ENCODE results near the gene HIVEP3.

Gene HIVEP3

DNA sequence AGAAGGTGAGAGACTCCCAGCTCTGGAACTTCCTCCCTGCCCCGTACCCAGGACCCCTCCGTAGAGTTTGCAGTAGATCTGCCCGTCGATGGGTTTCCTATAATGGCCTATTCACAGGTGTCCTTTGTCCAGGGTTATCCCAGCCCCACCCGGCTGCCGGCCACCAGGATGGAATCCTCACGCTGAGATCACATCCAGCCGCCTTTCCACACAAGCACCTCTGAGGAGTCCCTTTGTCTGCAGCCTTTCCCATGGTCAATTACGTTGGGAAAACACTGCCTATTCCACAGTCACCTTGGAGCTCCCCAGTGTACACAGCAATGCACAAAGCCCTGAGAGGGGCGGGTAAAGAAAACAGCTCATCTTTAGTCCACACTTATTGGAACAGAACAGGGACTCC lies 244.2 kb downstream of the HIVEP3 start:
- H3K27me3 ChIP-seq (ENCODE audit: control insufficient read depth, insufficient read depth, low read length): no peaks in the 10 kb centered on the region
- no peaks in the 10 kb centered on the region for H3K36me3 ChIP-seq (ENCODE audit: control insufficient read depth, insufficient read depth, low read length)
- no peak overlapping the region for H3K27ac ChIP-seq (ENCODE audit: low read depth, low read length)
- no peak overlapping the region for H3K9ac ChIP-seq (ENCODE audit: low read length)
- no peaks in the 10 kb centered on the region for H3K4me1 ChIP-seq (ENCODE audit: control insufficient read depth, insufficient read depth, low read length)
- H3K4me3 ChIP-seq (ENCODE audit: low read length): no peak overlapping the region

DNA sequence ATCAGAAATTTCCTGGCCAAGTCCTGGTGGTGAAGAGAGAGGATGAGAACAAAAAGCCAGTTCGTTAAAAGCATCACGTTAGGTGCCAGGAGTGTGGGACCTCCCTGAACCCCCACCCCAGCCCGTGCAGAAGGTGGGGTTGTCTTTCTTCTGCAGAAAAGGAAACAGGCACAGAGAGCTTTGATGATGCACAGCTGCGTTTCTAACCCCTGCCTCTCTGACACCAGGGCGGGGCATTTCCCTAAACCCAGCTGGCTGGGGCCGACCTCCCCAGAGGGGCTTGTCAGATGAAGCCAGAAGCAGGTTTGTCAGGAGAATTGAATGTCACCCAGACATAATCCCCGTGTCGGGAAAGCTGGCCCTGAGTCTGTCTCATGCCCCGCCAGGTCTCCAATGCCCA lies 244.9 kb downstream of the HIVEP3 start:
- Histone ChIP-seq H3K36me3 (ENCODE audit: control insufficient read depth, insufficient read depth, low read length) (no peaks in the 10 kb centered on the region), H3K9ac (ENCODE audit: low read length) (no peak overlapping the region), H3K4me1 (ENCODE audit: control insufficient read depth, insufficient read depth, low read length) (no peaks in the 10 kb centered on the region), H3K27ac (ENCODE audit: low read depth, low read length) (no peak overlapping the region), H3K4me3 (ENCODE audit: low read length) (no peak overlapping the region), H3K27me3 (ENCODE audit: control insufficient read depth, insufficient read depth, low read length) (no peaks in the 10 kb centered on the region)

DNA sequence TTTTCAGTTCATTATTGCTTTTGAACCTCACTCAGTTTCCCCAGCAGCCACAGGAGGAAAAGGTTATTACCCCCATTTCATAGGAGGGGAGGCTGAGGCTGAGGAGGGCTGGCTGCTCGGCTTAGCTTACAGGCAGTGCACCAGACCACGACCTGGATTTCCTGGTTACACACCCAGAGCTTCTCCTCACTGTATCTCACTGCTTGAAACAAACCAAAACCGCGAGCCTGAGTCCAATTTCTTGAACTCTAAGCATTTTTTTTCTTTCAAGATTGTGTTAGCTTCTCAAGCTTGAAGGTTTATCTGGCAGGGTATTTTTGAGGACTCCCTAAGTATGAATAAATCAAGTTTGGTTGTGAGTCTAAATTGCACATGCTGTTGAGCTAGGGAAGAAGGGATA lies 245.3 kb downstream of the HIVEP3 start:
- Histone ChIP-seq H3K36me3 (ENCODE audit: control insufficient read depth, insufficient read depth, low read length) (no peaks in the 10 kb centered on the region), H3K27ac (ENCODE audit: low read depth, low read length) (no peak overlapping the region), H3K9ac (ENCODE audit: low read length) (peak overlapping the region; percentile 27), H3K4me3 (ENCODE audit: low read length) (no peak overlapping the region), H3K4me1 (ENCODE audit: control insufficient read depth, insufficient read depth, low read length) (no peaks in the 10 kb centered on the region), H3K27me3 (ENCODE audit: control insufficient read depth, insufficient read depth, low read length) (no peaks in the 10 kb centered on the region)

DNA sequence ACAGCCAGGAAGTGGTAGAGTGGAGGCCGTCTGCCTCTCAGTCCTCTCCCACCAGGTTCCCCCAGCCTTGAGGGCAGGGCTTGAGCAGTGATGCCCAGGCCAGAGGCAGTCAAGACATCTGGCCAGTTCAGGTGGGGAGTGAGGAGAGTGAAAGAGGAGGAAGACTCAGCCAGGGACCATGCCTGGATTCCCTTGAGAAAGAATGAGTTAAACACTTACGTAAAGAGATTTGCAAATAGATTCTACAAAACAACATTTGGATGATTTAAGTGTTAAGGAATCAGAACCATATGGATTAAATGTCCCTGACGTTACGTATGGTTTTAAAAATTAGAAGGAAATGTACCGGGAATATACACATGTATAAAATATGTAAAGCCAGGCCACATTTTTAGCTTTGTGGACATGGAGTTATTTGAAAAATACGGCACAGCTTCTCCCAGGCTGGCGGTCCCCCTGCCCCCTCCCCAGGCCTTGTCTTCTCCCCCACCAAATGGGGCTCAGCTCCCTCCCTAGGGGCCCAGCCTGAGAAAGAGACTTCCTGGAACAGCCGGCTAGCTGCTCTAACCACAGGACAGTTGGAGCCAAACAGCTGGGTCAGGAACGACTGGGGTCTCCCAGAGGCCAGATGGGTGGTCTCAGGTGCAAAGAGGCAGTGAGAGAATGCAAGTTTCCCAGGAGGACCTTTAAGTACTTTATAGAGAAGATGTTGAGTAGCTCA lies 245.9 kb downstream of the HIVEP3 start:
- H3K27ac ChIP-seq (ENCODE audit: low read depth, low read length): no peak overlapping the region
- peak overlapping the region; percentile 27 for H3K9ac ChIP-seq (ENCODE audit: low read length)
- H3K4me3 ChIP-seq (ENCODE audit: low read length): no peak overlapping the region
- no peaks in the 10 kb centered on the region for H3K36me3 ChIP-seq (ENCODE audit: control insufficient read depth, insufficient read depth, low read length)
- no peaks in the 10 kb centered on the region for H3K27me3 ChIP-seq (ENCODE audit: control insufficient read depth, insufficient read depth, low read length)
- H3K4me1 ChIP-seq (ENCODE audit: control insufficient read depth, insufficient read depth, low read length): no peaks in the 10 kb centered on the region

DNA sequence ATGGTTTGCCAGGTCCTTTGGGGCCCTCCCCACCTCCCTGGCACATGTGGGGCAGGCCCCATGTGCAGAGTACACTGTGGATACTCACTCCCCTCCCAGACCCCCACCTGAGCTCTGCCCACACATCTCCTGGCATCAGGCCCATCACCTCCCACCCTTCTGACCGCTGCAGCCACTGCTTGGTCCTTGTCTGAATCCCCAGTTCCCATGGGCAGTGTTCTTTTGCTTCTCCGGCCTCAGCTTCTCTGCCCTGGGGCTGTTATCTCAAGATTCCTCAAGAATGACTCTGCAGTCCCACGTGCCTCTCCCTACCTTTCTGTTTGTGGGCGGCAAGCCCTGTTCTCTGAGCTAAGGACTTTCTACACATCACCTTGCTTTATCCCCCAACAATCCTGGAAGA lies 246.5 kb downstream of the HIVEP3 start:
- H3K4me1 ChIP-seq (ENCODE audit: control insufficient read depth, insufficient read depth, low read length): no peaks in the 10 kb centered on the region
- H3K27ac ChIP-seq (ENCODE audit: low read depth, low read length): no peak overlapping the region
- H3K27me3 ChIP-seq (ENCODE audit: control insufficient read depth, insufficient read depth, low read length): no peaks in the 10 kb centered on the region
- no peak overlapping the region for H3K4me3 ChIP-seq (ENCODE audit: low read length)
- no peaks in the 10 kb centered on the region for H3K36me3 ChIP-seq (ENCODE audit: control insufficient read depth, insufficient read depth, low read length)
- H3K9ac ChIP-seq (ENCODE audit: low read length): no peak overlapping the region

DNA sequence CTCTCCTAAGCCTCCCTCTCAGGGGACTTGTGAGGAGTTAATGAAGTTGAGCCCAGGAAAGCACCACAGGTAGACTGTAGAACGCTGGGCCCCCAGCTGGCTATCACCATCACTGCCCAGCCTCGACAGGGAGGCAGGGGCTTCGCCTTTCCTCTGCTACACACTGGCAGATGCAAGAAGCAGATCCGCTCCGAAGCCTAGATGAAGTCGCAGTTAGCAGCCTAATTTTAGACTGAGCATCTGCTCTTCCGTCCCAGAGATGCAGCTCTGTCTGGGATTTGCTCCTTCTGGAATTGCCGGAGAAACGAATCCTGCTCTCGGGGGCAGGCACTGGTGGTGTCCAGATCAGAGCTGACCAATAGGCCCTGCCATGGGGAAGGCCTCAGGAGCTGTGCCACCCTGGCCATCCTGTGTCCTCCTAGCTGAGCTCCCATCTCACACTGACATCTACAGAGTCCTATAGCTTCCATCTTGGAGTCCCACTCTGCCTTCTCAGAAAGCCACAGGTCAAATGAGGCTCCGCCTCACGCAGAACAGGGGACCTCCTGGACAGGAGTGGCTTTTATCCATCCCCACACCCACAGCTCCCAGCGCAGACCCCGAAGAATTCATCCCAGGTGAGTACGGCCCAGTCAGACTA lies 247.5 kb downstream of the HIVEP3 start:
- H3K36me3 ChIP-seq (ENCODE audit: control insufficient read depth, insufficient read depth, low read length): no peaks in the 10 kb centered on the region
- no peaks in the 10 kb centered on the region for H3K4me1 ChIP-seq (ENCODE audit: control insufficient read depth, insufficient read depth, low read length)
- H3K27me3 ChIP-seq (ENCODE audit: control insufficient read depth, insufficient read depth, low read length): no peaks in the 10 kb centered on the region
- no peak overlapping the region for H3K9ac ChIP-seq (ENCODE audit: low read length)
- no peak overlapping the region for H3K4me3 ChIP-seq (ENCODE audit: low read length)
- H3K27ac ChIP-seq (ENCODE audit: low read depth, low read length): no peak overlapping the region

DNA sequence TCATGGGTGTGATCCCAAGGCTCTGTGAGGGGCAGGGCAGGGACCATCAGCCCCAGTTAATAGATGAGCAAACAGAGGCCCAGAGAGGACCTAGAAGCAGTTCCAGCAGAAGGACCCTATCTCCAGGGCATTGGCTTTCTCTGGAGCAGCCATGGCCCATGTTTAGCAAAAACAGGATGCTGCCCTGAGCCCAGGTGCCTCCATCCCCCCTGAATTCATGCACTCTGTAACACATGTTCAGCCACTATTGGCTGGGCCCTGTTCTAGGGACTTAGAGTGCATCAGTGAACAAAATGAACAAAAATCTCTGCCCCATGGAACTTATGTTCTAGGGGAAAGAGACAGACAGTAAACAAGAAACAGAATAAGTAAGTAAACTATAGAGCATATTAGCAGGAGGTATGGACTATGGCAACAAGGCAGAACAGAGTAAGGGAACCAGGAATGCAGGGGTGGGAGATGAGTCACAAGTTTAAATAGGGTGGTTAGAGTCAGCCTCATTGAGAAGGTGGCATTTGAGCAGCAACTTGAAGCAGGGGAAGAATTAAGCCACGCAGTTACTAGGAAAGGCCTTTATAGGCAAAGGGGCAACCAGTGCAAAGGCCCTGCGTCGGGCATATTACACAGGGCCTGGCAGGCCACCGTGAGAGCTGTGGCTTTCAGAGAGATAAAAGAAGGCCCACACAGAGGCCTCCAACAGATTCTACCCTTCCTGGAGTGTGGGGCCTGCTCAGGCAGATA lies 248.3 kb downstream of the HIVEP3 start:
- H3K27me3 ChIP-seq (ENCODE audit: control insufficient read depth, insufficient read depth, low read length): no peaks in the 10 kb centered on the region
- no peak overlapping the region for H3K27ac ChIP-seq (ENCODE audit: low read depth, low read length)
- H3K4me1 ChIP-seq (ENCODE audit: control insufficient read depth, insufficient read depth, low read length): no peaks in the 10 kb centered on the region
- no peak overlapping the region for H3K4me3 ChIP-seq (ENCODE audit: low read length)
- no peaks in the 10 kb centered on the region for H3K36me3 ChIP-seq (ENCODE audit: control insufficient read depth, insufficient read depth, low read length)
- H3K9ac ChIP-seq (ENCODE audit: low read length): no peak overlapping the region

DNA sequence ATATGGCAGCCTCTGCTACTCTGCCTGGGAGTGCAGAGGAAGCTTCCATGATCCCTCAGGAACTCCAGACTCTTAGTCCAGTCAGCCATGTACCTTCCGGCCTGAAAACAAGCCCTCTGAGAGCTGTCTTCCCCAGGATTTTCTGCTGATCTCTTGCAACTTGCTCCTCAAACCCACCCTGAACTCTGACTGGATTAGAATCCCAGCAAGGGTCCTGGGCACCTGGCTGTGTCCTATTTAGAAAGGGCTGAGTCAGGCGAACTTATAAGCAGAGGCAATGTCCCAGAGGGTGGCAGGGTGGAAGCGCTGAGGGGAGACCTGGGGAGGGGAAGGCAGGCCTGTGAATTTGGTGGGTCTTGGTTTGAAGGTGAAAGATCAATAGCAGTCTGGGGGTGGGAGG lies 249.8 kb downstream of the HIVEP3 start:
- no peak overlapping the region for H3K9ac ChIP-seq (ENCODE audit: low read length)
- no peaks in the 10 kb centered on the region for H3K27me3 ChIP-seq (ENCODE audit: control insufficient read depth, insufficient read depth, low read length)
- H3K36me3 ChIP-seq (ENCODE audit: control insufficient read depth, insufficient read depth, low read length): no peaks in the 10 kb centered on the region
- H3K27ac ChIP-seq (ENCODE audit: low read depth, low read length): no peak overlapping the region
- no peak overlapping the region for H3K4me3 ChIP-seq (ENCODE audit: low read length)
- no peaks in the 10 kb centered on the region for H3K4me1 ChIP-seq (ENCODE audit: control insufficient read depth, insufficient read depth, low read length)

DNA sequence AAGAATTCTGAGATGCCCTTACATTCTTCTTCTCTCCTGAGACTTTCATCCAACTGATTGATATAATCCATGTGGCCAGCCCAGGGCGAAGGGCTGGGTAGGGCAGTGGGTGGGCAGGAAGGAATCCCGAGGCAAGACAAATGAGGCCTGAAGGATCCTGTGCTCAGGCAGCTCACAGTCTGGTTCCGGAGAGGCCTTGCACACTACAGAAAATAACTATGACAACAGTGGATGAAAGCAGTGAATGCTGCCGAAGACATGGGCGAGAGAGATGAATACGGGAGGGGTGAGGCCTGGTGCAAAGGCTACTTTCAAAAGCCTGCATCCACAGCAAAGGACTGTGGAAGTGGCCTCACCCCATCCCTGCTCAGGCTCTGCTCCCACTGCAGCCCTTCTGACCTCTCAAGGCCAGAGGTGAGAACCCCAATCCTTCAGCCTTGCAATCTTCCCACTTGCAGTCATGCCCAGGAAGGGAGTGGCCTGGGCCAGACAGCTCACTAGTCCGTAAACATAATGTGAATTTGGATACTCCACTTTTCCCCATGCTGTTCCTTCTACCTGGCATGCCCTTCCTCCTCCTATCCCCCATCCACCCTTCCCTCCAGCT lies 250.6 kb downstream of the HIVEP3 start:
- H3K4me1 ChIP-seq (ENCODE audit: control insufficient read depth, insufficient read depth, low read length): no peaks in the 10 kb centered on the region
- H3K4me3 ChIP-seq (ENCODE audit: low read length): no peak overlapping the region
- no peaks in the 10 kb centered on the region for H3K36me3 ChIP-seq (ENCODE audit: control insufficient read depth, insufficient read depth, low read length)
- no peak overlapping the region for H3K9ac ChIP-seq (ENCODE audit: low read length)
- H3K27me3 ChIP-seq (ENCODE audit: control insufficient read depth, insufficient read depth, low read length): no peaks in the 10 kb centered on the region
- no peak overlapping the region for H3K27ac ChIP-seq (ENCODE audit: low read depth, low read length)

DNA sequence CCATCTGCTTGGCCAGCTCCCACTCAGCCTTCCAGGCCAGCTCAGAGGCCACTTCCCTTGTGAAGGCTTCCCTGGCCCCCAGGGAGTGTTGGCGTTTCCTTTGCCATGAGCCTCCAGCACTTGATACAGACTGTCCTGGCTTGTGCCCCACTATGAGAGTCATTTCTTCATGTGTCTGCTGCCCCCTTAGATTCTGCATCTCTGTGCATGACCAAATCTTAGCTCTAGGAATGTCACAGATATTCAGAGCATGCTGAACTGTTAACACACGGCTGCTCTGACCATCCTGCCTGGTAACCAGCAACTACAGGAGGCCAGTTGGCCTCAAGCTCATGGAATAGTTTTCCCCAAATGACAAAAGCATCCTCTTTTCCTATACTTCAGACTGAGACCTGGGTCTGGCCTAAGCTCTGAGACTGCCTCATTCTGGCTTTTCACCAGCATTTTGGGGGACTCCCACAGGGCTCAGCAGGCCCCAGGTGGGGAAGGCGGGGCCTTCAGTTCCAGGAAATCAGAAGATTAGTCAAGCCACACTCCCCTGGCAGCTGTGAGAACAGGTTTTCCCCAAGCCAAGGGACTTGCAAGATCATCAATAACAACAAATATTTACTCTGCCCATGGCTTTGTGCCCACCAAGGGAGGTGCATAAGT lies 251.6 kb downstream of the HIVEP3 start:
- H3K4me1 ChIP-seq (ENCODE audit: control insufficient read depth, insufficient read depth, low read length): no peaks in the 10 kb centered on the region
- H3K4me3 ChIP-seq (ENCODE audit: low read length): no peak overlapping the region
- no peaks in the 10 kb centered on the region for H3K36me3 ChIP-seq (ENCODE audit: control insufficient read depth, insufficient read depth, low read length)
- no peaks in the 10 kb centered on the region for H3K27me3 ChIP-seq (ENCODE audit: control insufficient read depth, insufficient read depth, low read length)
- H3K27ac ChIP-seq (ENCODE audit: low read depth, low read length): no peak overlapping the region
- H3K9ac ChIP-seq (ENCODE audit: low read length): no peak overlapping the region

DNA sequence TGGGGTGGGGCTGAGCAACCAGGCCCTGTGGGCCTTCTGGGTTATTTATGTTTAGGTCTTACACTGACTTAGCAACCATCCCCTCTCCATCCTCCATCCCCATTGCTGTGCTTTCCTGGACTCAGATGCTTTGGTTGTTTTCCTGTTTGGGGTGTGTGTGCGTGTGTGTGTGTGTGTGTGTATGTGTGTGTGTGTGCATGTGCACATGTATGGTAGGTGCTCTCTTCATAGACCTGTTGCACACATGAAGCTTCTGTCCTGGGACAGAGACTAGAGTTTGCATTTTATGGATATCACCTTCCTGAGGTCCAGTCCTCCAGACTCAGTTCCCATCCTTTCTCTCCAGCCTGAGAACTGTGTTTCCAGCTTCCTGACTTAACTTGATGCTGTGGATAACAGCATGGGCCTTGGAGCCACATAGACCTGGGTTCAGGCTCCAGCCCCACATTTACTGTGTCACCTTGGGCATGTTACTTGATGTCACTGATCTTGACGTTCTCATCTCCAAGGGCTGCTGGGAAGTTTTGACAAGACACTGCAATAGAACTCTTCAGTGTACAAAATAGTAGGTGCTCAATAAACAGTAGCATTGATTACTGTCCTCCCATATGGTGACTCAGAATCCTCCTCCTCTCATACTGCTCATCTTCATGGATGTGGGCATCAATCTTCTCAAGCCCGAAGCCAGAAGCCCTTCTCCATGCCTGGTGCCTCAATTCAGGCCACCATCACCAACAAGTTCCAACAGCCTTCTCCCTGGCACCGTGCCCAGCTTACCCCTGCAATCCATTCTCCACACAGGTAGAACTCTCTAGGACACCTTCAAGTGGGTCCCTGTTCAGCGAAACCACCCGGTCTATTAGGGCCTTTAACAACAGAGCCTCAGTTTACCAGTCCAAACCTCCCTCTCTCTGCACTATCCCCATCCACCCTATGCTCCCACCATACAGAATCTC lies 252.5 kb downstream of the HIVEP3 start:
- no peak overlapping the region for H3K27ac ChIP-seq (ENCODE audit: low read depth, low read length)
- H3K4me1 ChIP-seq (ENCODE audit: control insufficient read depth, insufficient read depth, low read length): no peaks in the 10 kb centered on the region
- H3K36me3 ChIP-seq (ENCODE audit: control insufficient read depth, insufficient read depth, low read length): no peaks in the 10 kb centered on the region

More for the DNA sequence above, 252.5 kb downstream of the HIVEP3 start:
- Histone ChIP-seq H3K4me3 (ENCODE audit: low read length) (no peak overlapping the region), H3K9ac (ENCODE audit: low read length) (no peak overlapping the region), H3K27me3 (ENCODE audit: control insufficient read depth, insufficient read depth, low read length) (no peaks in the 10 kb centered on the region)

Data from rectal smooth muscle tissue (tissue), 1 donor.